Skeletal muscle satellite cell (primary cell): Measurements from ENCODE around the gene ERI3.

Source experiments
- H3K27me3 ChIP-seq: 2 replicates; pipeline ENCODE4 v1.7.0; 2013; ENCODE audit warnings: low read length; ENCODE audit not compliant: control insufficient read depth, insufficient read depth
- H3K36me3 ChIP-seq: 2 replicates; pipeline ENCODE4 v1.7.0; 2013; ENCODE audit warnings: mild to moderate bottlenecking, control low read depth, low read length; ENCODE audit not compliant: insufficient read depth
- H3K4me1 ChIP-seq: 2 replicates; pipeline ENCODE4 v1.7.0; 2013; ENCODE audit warnings: low read length; ENCODE audit not compliant: control insufficient read depth, insufficient read depth
- H3K4me2 ChIP-seq: 2 replicates; pipeline ENCODE4 v1.7.0; 2013; ENCODE audit warnings: mild to moderate bottlenecking, low read length
- H3K4me3 ChIP-seq: 2 replicates; pipeline ENCODE4 v1.7.0; 2013; ENCODE audit warnings: low read length
- H3K9ac ChIP-seq: 2 replicates; pipeline ENCODE4 v1.7.0; 2013; ENCODE audit warnings: mild to moderate bottlenecking, low read depth, low read length, moderate library complexity
- H3K9me3 ChIP-seq: replicated peaks from 2 replicates; pipeline ENCODE4 v1.7.0; 2013; ENCODE audit warnings: mild to moderate bottlenecking, control low read depth, low read length

Gene ERI3

DNA sequence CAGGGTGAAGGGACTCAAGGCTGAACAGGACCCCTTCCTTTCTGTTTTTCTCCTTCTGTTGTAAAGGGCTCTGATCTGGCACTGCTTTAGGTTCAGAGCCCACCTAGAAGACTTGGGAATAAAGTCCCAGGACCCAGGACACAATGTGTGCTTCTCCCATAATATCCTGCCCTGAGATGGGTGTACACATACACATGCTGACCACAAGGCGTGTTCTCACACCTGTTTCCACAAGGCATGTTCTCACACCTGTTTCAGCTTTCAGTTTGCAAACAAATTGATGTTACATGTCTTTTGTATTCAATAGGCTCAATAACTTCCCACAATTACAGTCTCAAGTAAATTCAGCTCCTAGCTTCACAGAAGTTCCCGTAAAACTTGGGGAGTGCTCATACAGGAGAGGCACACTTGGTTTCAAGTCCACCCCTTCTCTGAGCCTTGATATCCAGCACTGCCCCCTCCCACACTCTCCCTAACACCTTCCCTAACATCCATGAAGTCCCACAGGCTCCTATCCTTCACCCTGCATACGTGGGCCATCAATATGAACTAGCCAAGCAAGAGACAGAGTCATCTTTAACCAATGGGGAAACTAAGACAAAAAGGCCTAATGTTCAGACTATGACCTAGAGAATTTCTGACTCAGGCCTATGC, 41.7 kb downstream of the ERI3 start:
- H3K27me3 ChIP-seq = no peaks in the 10 kb centered on the region
- H3K9ac ChIP-seq = no peak overlapping the region
- no peaks in the 10 kb centered on the region for H3K9me3 ChIP-seq
- H3K4me2 ChIP-seq = no peak overlapping the region
- no peaks in the 10 kb centered on the region for H3K4me1 ChIP-seq
- H3K36me3 ChIP-seq = peaks cover 39% of the 10 kb centered on the region
- H3K4me3 ChIP-seq = no peak overlapping the region

DNA sequence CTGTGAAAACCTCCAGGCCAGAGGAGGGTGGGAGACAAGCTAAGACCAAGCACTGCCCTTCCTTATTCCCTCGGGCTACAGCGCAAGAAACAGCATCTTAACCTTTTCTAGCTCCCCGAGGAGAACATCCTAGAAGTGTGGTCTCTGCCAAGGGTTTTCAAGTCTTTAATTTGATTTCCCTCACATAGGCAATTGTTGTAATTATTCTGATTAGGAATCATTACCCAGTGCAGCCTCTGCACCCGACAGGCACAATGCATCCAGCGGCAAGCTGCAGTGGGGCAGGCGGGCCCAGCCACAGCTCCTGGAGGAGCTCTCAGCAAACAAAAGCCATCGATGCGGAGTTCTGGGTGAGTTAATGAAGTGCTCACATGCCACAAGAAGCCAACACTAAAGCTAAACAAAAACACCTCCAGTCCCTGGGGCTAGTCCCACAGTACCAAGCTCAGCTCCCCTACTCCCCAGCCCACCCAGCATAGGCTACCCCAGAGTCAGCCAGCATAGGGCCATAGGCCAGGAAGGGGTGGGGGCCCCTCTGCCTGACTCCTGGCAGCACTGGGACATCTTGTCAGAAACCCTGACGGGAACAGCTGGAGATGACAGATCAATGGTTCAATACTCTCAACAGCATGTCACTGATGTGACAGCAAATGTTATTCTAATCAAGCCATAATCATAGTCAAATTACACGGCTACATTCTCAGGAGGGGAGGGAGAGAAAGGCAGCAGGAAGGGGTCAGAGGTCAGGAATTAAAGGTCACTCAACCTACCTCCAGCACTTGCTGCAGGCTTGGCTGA, 42.5 kb downstream of the ERI3 start:
- Histone ChIP-seq H3K27me3 (no peaks in the 10 kb centered on the region), H3K9ac (no peak overlapping the region), H3K9me3 (no peaks in the 10 kb centered on the region), H3K36me3 (peaks cover 34% of the 10 kb centered on the region), H3K4me1 (no peaks in the 10 kb centered on the region), H3K4me2 (no peak overlapping the region), H3K4me3 (no peak overlapping the region)

DNA sequence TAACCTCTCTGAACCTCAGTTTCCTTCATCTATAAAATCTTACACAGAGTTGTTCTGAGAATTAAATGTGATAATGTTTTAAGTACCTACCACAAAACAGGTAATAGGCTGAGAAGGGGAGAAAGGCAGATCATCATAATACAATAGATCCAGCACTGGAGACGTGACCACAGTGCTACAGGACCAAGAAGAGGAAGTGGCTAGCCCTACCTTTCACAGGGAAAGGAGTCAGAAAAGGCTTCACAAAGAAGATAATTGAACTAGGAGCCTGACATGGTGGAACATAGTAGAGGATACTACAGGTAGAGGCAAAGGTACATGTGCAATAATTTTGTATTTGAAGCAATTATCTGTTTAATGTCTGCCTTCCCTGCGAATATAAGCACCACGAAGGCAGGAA, 45.1 kb downstream of the ERI3 start:
- H3K9me3 ChIP-seq = no peaks in the 10 kb centered on the region
- H3K36me3 ChIP-seq = peaks cover 42% of the 10 kb centered on the region
- no peak overlapping the region for H3K4me3 ChIP-seq
- H3K27me3 ChIP-seq = no peaks in the 10 kb centered on the region
- H3K4me2 ChIP-seq = no peak overlapping the region
- no peaks in the 10 kb centered on the region for H3K4me1 ChIP-seq
- H3K9ac ChIP-seq = no peak overlapping the region

DNA sequence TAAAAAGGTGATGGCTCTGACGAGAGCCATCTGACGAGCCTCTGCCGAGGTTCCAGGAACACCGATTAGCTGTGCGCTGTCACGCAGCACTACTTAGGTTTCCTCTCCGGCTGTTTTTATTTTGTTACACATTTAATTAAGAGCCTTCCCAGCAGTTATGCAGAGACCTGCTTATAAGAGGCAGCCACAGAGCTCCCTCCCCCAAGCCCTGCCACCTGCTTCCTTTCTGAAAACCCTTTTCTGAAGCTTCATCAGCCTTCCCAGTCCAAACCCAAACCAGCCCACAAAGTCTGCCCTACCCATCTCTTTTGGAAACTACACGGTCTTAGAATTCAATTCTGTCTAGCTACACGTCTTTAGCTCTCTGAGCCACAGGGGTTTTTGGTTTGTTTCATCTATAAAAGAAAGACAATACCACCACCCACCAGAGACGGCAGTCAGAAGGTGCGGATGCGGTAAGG, 49.1 kb downstream of the ERI3 start:
- Histone ChIP-seq H3K9me3 (no peaks in the 10 kb centered on the region), H3K36me3 (peaks cover 46% of the 10 kb centered on the region), H3K4me3 (no peak overlapping the region)

DNA sequence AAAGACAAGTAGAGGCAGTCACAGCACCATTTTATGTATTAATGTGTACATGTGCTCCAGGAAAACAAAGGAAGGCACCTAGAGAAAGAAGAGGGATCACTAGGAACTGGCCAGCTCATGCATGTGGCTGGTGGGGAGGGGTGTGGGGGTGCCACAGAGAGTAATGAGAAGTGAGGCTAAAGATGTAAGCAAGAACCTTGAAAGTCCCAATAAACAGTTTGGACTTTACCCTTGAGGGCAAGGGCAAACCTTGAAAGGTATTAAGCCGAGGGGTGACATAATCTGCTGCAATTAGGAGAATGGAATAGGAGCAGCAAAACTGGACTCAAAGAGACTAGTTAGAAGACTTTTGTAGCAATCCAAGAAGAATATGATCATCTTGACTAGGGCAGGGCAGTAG, 51.5 kb downstream of the ERI3 start:
- H3K36me3 ChIP-seq = peaks cover 40% of the 10 kb centered on the region
- H3K9ac ChIP-seq = no peak overlapping the region
- H3K4me2 ChIP-seq = no peak overlapping the region
- no peaks in the 10 kb centered on the region for H3K9me3 ChIP-seq
- H3K4me3 ChIP-seq = no peak overlapping the region
- H3K27me3 ChIP-seq = no peaks in the 10 kb centered on the region
- H3K4me1 ChIP-seq = no peaks in the 10 kb centered on the region

More for the DNA sequence above, 49.1 kb downstream of the ERI3 start:
- Histone ChIP-seq H3K9ac (no peak overlapping the region), H3K27me3 (no peaks in the 10 kb centered on the region), H3K4me1 (no peaks in the 10 kb centered on the region), H3K4me2 (no peak overlapping the region)

DNA sequence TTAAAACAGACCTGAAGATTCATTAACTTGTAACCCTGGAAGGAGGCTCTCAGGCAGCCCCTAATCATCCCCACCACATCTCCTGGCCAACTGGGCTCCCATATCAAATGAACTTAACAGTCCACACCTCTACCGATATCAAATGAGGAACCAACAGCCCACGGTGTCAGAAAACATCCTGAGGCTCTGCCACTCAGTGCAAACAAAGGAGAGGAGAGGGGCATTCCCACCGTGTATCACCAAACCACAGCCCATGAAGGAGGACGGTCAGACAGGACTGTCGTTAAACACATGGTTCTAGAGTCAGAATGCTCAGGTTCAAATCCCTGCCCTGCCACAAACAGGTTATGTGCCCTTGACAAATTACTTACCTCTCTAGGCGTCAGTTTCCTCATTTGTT, 52.5 kb downstream of the ERI3 start:
- H3K4me2 ChIP-seq = no peak overlapping the region
- no peak overlapping the region for H3K9ac ChIP-seq
- no peaks in the 10 kb centered on the region for H3K9me3 ChIP-seq
- no peak overlapping the region for H3K4me3 ChIP-seq
- peaks cover 43% of the 10 kb centered on the region for H3K36me3 ChIP-seq
- no peaks in the 10 kb centered on the region for H3K27me3 ChIP-seq
- no peaks in the 10 kb centered on the region for H3K4me1 ChIP-seq

DNA sequence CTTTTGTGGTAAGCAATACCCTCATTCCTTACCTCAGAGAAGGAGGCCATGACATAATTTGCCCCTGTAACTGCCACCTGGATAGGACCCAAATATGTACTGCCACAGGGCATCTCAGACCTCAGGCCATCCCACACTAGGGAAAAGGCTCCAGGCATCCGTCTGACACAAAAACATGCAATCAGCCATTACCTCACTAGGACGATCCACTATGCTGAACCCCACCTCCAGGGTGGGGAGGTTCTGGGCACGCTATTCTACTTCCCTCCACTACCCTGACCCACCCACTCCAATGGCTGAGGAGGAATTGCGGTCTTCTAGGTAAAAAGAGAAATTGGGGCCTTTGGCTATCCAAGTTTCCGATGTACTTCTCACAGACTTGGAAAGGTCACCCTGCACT, 53.6 kb downstream of the ERI3 start:
- Histone ChIP-seq H3K4me1 (no peaks in the 10 kb centered on the region), H3K36me3 (peaks cover 42% of the 10 kb centered on the region), H3K9me3 (no peaks in the 10 kb centered on the region), H3K4me3 (no peak overlapping the region), H3K4me2 (no peak overlapping the region), H3K9ac (no peak overlapping the region), H3K27me3 (no peaks in the 10 kb centered on the region)

DNA sequence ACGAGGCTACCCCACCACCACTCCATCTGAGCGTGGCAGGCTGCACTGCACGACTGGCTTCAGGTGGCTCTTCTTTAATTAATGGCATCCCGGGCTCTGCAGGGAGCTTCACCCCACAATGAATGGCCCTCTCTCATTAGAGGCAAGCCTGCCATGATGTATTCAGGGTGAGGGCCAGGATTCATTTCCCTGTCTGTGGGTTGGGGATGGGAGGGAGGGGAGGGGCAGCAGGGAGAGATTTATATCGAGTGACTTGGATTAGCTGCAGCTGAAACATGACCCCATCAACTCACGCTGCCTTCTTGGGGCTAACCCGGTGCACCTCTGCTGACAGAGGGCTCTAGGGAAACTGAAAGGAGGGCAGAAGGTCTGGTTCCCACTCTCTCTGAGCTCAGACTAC, 54.2 kb downstream of the ERI3 start:
- no peaks in the 10 kb centered on the region for H3K27me3 ChIP-seq
- H3K36me3 ChIP-seq = peaks cover 44% of the 10 kb centered on the region
- no peaks in the 10 kb centered on the region for H3K4me1 ChIP-seq
- no peak overlapping the region for H3K4me2 ChIP-seq
- no peak overlapping the region for H3K4me3 ChIP-seq
- no peaks in the 10 kb centered on the region for H3K9me3 ChIP-seq
- H3K9ac ChIP-seq = no peak overlapping the region

DNA sequence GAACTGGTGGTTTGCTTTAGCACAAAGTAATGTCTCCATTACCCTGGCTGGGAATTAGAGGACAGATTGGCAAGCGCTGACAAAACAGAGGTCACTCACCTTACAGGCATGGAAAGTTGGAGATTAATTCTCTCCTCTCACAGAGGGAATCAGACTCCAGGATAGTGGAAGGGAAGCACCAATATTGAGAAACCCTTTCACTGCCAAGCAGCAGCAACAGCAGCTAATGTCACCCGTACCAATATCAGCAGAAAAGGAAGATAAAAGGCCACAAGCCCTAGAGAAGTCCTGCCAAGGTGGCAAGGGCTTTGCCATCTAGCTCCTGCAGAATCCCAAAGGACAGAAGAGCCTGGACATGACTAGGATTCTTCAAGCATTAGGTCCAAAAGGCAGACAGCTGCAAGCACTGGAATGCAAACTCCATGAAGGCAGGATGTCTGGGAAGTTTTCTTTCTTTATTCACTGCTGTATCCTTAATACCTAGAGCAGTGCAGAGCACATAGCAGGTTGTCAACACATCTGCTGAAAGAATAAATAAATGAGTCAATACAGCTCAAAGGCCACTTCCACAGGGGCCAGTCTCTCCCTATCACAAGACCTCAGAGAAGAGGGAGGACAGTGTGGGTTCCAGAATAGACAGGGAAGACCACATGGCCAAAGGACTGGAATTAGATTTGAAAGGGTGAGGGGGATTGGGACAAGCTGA, 57.2 kb downstream of the ERI3 start:
- Histone ChIP-seq H3K9ac (no peak overlapping the region), H3K27me3 (no peaks in the 10 kb centered on the region), H3K36me3 (peaks cover 40% of the 10 kb centered on the region), H3K9me3 (no peaks in the 10 kb centered on the region), H3K4me2 (no peak overlapping the region), H3K4me1 (peaks cover 4% of the 10 kb centered on the region), H3K4me3 (no peak overlapping the region)

DNA sequence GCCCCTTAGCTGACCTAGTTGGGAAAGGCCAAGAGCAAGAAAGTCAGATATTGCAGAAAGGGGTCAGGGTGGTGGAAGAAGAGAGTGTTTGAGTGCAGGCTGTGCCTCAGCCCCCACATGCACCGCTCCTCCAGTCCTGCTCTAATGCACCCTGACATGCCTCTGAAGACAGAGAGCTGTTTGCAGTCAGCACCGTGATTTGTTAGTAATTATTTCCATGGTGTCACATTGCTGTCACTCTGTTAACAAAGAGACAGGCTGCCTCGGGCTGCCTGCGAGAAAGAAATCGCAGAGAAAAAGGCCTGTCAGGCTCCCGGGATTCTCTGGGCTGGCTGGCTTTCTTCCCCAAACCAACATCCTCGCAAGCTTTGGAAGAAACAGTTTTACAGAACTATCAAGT, 58.3 kb downstream of the ERI3 start:
- no peaks in the 10 kb centered on the region for H3K27me3 ChIP-seq
- no peak overlapping the region for H3K9ac ChIP-seq
- H3K4me3 ChIP-seq = no peak overlapping the region
- peaks cover 35% of the 10 kb centered on the region for H3K36me3 ChIP-seq
- no peak overlapping the region for H3K4me2 ChIP-seq
- H3K4me1 ChIP-seq = peaks cover 4% of the 10 kb centered on the region
- no peaks in the 10 kb centered on the region for H3K9me3 ChIP-seq

DNA sequence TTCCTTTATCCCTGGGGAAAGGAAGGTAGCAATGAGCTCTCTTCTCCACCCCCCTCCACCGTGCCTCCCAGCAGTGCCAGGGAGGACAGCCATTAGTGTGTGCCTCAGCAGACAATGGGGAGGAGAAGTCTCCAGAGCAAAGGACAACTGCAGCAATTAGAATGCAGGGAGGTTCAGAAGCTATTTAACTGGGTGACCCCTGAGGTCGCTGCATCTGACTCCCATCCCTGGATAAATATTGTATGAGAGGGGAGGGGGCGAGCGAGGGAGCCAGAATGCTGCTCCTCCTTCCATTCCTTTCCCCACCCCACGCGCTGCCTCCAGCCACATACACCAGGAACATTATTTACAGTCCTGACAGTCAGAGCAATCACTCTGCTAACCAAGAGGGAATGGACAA, 59.0 kb downstream of the ERI3 start:
- H3K9me3 ChIP-seq = no peaks in the 10 kb centered on the region
- H3K27me3 ChIP-seq = no peaks in the 10 kb centered on the region
- no peak overlapping the region for H3K9ac ChIP-seq
- no peak overlapping the region for H3K4me3 ChIP-seq
- peaks cover 4% of the 10 kb centered on the region for H3K4me1 ChIP-seq
- peaks cover 35% of the 10 kb centered on the region for H3K36me3 ChIP-seq
- H3K4me2 ChIP-seq = no peak overlapping the region
